Hematopoietic multipotent progenitor cell treated with erythropoietin and hydrocortisone succinate and interleukin-3 and kit ligand, for 8 days (in vitro differentiated cells): ENCODE results near the gene EP400.
"Not testable (repeated sequence)": the region's sequence is repeated elsewhere in the genome, so short reads cannot be mapped to it uniquely, and the experiment has no call there.

Experiments
- DNase-seq: peaks from one replicate; pipeline ENCODE4 v3.0.0-alpha.2; 2015

EP400 gene

DNA sequence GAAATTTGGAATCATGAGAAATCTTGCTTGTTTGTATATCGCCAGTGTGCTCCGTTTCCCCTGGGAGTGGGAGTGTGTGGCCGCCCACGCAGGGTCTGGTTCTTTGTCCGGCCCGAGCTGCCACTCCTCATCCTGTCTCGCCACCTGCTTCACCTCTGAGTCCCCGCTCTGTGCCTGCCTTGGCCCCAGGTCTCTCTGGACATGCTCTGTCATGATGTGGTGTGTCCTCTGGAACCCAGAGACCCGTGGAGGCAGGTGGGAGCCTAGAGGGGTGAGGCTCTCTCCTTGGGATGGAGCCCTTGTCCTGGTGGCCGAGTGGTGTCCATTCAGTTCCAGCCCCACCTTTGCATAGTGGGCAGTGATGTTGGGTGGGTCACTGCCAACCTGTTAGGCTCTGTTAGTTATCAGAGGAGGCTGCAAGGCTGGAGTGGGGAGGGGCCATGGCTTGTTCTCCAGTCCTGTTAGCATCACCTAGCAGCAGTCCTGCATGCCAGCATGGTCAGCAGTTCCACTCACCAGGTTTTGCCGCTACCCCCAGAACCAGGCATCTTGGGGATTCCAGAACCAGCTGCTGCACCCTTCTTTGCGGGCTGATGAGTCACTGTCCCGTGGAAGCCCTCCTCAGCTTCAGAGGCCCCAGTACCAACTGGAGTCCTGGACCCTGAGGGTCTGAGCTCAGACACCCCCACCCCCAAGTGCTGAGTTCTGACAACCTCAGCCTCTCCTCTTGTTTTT is 76.5 kb downstream of the EP400 start:
- no peak for DNase-seq

DNA sequence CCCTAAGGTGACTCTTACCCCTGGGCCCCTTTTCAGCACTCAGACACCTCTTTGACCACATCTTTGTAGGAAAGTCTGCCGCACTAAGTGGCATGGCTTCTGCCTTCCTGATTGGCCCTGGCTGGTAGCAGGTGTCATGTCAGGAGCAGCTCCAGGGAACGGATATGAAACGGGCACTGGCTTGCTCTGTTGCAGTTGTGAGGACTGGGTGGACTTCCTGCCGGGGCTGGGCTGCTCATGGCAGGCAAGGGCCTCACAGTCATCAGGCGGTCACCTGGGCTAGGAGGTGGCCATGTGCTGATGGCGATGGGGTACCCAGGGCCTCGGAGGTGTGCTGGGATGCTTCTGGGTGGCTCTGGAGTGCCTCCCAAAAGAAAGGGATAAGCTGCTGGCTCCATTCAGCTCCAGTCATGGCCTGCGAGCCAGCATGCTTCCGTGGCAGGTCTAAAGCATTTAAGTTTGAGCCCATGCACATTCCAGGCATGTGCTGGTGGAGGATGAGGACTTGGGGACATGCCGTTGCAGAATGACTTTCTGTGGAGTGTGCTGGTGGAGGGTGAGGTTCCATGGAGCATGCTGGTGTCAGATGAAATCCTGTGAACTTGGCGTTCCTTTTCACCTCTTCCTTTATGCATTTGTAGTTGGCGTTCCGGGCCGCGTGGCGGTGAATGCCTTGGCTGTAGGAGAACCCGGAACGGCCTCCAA is 77.2 kb downstream of the EP400 start:
- DNase-seq = no peak

DNA sequence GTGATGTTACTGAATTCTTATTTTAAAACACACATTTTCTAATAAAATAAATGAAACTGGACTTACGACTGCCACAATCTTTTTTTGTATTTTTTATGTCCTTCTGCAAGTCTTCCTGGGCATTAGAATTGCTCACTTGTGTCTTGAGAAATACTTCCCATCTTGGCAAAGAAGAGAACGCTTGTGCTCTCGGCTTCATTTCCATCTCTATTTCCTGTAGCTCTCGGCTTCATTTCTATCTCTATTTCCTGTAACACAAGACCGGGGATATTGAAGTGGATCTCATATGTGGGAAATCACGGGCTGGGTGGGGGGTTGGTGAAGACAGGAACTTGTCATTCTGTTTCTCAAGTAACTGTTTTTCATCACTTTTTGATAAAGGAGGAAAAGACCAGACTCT is 77.9 kb downstream of the EP400 start:
- no peak for DNase-seq

DNA sequence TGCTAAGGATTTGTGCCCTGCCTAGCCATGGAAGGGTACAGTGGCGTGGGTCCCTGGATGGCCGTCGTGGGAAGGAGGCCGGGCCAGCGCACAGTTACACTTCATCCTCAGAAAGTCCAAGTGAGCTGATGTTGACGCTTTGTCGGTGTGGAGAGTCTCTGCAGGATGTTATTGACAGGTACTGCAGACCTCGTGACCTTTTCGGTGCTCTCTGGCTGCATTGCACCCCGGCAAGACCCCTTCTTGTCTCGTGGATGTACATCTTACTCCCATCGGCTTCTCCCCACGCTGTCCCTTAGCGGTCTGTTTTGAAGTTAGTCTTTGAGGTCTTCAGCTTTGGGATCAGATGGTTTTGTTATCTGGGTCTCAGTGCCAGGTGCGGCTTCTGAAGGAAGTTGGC is 78.4 kb downstream of the EP400 start:
- no peak for DNase-seq

DNA sequence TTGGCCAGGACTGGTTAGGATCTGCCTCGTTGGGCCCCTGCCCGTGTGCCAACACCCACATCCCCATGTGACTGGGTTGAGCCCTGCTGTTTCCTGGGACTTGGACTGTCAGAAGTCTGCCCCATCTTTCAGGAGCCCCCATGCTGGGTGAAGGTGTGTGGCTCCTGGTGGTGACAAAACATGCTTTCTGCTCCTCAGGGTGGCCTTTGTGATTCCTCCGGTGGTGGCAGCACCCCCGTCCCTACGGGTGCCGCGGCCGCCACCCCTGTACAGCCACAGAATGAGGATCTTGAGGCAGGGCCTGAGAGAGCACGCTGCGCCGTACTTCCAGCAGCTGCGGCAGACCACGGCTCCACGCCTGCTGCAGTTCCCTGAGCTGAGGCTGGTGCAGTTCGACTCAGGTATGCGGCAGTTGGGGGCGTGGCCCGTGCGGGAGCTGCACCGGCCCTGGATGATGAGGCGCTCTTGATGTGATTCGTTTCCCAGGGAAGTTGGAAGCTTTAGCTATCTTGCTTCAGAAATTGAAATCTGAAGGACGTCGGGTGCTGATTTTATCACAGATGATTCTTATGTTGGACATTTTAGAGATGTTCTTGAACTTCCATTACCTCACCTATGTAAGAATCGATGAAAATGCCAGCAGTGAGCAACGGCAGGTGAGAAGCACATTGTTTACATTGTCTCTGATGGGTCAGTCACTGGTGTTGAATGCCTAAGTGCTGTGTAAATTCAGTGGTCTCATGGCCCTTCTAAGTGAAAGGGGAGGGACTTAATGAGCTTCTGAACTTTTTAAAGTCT is 80.0 kb downstream of the EP400 start:
- DNase-seq = no peak

DNA sequence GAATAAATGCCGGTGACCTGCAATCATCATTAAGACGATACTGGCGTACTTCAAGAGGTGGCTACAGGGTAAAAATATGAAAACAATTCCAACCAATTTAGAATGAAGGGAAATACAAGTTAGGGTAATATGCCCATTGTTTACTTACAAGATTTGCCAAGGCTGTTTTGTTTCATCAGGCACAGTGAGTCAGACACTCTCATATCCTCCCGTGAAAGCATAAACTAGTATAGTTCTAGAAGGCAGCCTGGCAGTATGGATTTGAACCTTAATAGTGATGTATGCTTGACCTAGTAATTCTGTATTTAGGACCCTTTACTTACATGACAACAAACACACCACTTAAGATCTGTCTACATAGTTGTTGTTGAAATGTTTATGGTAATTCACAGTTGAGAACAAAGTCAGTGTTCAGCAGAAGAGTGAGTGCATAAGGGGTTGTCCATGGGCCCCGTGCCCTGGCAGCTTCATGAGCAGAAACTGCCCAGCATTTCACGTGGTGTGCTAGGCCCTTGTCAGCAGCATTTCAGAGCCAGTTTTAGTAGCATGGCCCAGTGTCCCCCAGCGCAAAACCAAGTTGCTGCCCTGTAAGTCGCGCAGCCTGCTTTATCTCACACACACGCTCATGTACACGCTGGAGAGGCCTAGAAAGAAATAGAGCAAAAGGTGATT is 80.8 kb downstream of the EP400 start:
- DNase-seq = no peak

DNA sequence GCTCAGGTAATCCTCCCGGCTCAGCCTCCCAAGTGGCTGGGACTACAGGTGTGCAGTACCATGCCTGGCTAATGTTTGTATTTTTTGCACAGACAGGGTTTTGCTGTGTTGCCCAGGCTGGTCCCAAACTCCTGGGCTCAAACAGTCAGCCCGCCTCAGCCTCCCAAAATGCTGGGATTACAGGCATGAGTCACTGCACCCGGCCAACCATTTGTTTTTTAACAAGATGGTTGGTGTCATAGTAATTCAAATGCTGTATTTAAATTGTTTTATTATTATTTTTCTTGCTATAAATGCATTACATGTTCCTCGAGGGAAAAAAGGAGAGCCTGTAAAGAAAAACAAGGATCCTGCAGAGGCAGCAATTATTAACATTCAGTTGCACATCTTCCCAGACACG is 83.9 kb downstream of the EP400 start:
- DNase-seq = no peak

DNA sequence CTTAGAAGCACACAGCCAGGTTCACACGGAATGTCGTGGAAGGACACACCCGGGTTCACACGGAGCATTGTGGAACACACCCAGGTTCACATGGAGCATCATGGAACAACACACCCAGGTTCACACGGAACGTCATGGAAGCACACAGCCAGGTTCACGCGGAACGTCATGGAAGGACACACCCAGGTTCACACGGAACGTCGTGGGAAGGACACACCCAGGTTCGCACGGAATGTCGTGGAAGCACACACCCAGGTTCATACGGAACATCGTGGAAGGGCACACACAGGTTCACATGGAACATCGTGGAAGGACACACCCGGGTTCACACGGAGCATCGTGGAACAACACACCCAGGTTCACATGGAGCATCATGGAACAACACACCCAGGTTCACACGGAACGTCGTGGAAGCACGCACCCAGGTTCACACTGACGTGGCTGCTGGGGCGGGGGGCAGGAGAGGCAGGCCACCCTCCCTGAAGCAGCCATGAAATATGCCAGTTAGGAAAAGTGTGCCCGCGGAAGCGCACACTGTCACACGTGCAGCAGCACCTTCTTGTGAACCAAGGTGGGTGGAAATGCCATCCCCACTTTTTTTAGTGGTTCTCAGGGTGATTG is 86.4 kb downstream of the EP400 start:
- DNase-seq = no peak

DNA sequence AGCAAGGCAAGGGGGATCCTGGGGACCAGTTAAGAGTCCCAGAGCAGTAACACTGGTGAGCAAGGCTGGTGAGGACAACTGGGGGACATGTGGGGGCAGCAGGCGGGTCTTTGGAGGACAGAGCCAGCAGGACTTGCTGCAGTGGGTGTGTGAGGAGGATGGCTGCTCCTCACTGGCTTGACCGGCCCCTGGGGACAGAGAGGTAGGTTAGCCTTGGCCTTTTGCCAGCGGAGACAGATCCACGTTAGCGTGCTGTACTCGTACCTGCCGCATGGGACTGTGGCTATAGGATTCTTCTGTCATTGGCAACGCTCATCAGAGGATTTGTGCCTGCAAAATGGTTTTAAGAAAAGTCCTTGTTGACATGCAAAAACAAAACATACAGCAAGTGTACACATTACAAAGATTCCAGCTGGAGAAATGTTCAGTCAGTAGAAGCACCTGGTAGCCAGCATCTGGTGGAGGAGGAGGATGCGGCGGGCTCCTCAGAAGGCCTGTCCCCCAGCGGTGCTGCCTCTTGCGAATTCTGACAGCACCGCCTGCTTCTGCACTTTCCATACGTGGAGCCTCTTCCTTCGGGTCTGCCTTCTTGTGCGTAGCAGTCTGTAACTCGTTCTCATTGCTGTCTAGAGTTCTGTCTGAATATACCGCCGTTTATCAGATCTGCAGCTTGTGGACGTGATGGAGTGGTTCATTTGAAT is 91.3 kb downstream of the EP400 start:
- DNase-seq = no peak

DNA sequence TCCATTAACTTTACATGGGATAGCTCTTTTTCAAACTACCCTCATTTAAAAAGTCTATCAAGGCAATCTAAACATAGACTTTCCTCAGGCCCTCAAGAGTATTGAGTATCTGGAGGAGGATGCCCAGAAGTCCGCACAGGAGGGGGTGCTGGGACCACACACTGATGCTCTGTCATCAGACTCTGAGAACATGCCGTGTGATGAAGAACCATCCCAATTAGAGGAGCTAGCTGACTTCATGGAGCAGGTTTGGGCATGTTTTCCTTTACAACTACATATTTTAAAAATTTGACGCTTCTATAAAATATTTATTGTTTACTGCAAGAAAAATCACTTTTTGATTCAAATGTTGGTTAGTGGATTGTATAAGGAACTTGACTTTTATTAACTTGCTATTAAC is 93.5 kb downstream of the EP400 start:
- no peak for DNase-seq

DNA sequence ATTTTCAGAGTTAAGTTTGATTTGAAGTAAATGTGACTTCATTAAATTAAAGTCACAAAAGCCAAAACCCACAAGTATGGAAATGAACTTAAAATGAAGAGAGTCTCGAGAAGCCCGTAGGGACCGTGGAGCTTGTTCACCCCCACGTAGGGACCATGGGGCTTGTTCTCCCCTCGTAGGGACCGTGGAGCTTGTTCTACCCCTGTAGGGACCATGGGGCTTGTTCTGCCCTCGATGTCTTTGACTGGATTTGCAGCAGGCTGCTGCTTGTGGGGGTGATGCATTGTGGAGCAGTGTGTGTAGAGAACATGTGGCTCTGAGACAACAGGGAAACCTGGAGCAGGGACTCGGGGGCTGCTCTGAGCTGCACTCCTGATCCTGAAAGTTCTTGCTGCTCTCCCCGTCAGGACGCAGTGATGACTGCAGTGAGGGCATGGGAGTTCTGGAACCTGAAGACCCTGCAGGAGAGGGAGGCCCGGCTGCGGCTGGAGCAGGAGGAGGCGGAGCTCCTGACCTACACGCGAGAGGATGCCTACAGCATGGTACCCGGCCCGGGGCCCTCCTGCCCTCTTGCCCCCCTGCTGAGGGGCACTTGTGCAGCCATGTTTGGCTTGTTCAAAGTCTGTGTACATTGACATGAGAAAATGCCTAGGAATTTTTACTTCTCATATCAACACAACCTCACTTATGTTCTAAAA is 94.2 kb downstream of the EP400 start:
- no peak for DNase-seq

DNA sequence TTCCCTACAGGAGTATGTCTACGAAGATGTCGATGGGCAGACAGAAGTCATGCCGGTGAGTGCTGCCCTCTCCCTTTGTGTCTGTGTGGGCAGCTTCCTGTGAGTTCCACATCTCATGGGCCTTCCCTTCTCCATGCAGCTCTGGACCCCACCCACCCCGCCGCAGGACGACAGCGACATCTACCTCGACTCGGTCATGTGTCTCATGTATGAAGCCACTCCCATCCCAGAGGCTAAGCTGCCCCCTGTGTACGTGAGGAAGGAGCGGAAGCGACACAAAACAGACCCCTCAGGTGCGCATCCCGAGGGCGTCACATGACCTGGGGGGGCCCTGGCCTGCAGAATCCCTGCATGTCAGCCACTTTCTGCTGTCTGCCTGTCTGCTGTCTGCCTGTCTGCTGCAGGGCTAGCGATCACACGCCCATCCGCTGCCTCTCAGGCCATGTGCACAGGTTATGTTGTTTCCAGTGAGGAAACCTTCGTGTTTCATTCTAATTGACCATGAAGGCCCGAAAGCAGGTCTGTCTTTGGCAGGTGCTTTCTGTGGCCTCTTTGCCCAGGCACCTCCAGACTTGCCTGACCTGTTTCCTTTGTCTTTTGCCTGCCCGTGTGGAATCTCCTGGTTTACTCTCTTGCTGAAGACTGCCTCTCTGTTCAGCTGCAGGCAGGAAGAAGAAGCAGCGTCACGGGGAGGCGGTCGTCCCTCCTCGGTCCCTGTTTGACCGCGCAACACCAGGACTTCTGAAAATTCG is 95.1 kb downstream of the EP400 start:
- no peak for DNase-seq

DNA sequence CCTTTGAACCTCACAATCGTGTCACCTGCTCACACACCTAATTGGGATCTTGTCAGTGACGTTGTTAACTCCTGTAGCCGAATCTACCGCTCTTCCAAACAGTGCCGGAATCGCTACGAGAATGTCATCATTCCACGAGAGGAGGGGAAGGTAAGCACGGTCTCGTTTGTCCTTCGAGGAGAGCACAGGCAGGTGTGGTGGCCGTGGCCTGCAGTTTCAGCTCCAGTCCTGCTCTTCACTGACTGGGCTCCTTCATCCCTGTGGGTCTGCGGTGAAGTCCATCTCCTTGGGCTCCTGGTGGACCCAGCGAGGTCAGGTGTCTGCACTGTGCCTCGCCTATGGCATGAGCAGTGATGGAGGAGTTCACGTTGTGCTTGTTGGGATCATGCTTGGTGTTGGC is 96.0 kb downstream of the EP400 start:
- no peak for DNase-seq

DNA sequence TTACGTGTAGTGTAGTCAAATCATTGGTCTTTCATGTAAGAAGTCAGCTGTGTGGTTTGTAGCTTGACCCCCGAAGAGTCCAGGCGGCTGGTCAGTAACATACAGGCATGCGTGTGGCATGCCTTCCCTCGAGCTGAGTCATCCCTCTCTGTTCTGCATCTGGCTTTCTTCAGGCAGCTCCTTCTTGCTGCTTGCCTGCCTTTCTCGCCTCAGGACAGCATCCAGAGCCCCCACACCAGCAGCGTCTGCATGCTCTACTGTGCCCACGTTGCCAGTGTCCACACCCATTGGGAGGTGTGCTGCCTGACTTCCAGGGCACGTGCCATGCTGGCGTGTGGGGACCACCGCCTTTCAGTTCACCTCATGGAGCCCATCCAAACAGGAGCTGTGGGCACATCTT is 96.8 kb downstream of the EP400 start:
- DNase-seq = no peak

DNA sequence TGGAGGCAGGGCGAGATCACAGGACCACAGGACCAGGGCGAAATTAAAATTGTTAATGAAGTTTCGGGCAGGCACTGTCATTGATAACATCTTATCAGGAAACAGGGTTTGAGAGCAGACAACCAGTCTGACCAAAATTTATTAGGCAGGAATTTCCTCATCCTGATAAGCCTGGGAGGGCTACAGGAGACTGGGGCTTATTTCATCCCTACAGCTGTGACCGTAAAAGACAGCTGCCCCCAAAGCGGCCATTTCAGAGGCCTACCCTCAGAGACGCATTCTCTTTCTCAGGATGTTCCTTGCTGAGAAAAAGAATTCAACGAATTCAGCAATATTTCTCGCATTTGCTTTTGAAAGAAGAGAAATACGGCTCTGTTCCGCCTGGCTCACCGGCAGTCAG is 97.9 kb downstream of the EP400 start:
- not testable (repeated sequence) for DNase-seq

DNA sequence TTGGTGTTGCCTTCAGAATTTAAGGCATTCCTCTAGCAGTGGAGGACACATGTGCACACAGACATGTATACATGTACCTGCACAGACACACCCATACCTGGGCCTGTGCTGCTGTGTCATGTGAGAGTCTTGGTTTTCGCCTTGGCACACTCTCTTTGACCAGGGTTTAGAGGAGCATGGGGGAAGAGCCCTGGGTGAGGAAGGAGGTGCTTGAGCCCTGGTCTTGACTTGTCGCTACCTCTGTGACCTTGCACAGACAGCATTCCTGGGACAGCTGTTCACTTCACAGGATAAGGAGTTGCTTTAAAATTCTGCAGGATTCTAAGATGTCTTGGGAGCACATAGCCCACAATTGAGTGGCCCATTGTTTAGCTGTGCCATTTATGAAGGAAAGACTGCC is 99.7 kb downstream of the EP400 start:
- no peak for DNase-seq

DNA sequence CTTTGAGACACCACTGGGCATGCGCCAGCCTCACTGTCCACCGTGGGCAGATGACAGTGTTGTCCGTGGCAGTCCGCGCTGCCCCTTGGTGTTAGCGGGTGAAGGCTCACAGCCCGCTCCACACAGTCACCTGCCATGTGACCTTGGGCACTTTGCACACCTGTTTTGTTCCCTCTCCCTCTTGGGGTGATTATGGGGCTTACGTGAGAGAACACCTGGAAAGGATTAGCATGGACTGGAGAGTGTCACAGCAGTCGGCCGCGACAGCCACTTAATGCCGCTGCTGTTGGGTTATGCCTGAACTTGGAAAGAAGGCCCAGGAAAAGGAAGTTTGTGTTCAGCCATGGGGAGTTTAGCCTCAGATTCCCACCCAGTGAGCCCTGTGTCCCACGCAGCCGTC is 100.1 kb downstream of the EP400 start:
- DNase-seq = no peak

DNA sequence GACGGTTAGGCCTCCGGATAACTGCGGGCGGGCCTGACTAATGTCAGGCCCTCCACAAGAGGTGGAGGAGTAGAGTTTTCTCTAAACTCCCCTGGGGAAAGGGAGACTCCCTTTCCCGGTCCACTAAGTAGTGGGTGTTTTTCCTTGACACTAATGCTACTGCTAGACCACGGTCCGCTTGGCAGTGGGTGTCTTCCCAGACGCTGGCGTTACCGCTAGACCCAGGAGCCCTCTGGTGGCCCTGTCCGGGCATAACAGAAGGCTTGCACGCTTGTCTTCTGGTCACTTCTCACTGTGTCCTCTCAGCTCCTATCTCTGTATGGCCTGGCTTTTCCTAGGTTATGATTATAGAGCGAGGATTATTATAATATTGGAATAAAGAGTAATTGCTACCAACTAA is 102.0 kb downstream of the EP400 start:
- DNase-seq = peak; percentile 33

DNA sequence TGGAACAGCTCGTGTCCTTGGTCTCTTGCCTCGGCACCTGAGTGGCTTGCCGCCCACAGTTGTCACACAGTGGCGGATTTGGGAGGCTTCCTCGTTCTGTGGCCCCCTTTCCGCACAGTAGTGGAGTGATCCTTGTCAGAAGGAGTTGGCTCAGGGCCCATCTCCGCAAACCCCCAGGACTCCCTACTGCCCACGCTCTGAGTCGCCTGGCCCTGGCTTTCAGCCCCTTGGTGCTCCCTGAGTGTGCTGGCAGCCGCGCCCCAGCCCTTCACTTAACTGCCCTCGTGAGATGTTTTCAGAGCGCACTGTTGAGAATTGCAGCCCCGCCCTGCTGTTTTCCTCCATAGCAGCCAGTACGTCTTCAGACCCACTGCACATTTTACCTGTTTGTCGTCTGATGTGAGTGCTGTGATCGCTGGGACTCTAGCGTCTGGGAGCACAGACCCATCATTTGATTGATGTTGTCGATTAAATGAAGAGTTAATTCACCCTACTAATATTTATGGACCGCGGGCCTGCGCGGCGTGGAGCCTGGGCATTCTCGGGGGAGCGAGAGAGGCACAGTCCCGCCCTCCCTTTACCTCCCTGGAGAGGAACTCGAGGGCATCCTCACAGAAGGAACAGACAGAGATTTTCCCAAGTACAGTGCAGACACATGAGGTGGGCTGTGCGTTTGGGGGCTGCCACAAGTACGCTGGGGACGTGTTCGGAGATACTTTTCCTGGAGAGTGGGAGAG is 102.6 kb downstream of the EP400 start:
- DNase-seq = no peak
